ENCODE measurements around the gene UBR4.

DNA sequence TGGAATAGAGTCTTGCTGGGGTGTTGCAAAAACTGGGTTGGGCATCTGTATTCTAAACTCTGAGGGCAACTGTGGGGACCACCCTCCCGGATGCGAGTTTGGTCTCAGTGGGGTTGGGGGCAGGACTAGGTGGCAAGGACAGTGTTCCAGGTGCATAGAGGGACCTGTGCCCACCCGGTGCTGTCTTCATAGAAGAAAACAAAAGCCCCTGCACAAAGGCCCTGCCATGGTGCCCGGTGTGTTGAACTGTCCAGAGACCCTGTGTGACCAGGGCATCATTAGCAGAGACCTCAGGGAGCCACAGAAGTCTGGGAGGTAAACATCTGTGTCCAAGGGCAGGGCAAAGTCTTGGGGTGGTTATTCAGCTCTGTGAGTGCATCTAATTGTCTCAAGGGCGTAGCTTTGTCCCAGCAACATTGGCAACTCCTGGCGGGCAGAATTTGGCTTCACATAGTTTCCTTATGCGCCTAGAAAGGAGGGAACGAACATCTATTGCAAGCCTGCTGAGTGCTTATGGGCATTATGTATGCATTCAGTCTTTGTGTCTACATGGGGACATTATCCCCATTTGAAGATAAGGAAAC, 181.4 kb downstream of the UBR4 start:
- TF ChIP-seq, protein P1, sequence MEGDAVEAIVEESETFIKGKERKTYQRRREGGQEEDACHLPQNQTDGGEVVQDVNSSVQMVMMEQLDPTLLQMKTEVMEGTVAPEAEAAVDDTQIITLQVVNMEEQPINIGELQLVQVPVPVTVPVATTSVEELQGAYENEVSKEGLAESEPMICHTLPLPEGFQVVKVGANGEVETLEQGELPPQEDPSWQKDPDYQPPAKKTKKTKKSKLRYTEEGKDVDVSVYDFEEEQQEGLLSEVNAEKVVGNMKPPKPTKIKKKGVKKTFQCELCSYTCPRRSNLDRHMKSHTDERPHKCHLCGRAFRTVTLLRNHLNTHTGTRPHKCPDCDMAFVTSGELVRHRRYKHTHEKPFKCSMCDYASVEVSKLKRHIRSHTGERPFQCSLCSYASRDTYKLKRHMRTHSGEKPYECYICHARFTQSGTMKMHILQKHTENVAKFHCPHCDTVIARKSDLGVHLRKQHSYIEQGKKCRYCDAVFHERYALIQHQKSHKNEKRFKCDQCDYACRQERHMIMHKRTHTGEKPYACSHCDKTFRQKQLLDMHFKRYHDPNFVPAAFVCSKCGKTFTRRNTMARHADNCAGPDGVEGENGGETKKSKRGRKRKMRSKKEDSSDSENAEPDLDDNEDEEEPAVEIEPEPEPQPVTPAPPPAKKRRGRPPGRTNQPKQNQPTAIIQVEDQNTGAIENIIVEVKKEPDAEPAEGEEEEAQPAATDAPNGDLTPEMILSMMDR (IDR thresholded peaks at IDR 0.05; ENCODE audit: poor library complexity) = no peak
- TF ChIP-seq EZH2 (IDR thresholded peaks at IDR 0.05; ENCODE audit: borderline replicate concordance) = no peak
